A673 (cell line): ENCODE results near the gene KCNG2.

ENCODE experiments used
- CTCF ChIP-seq: fragments of 300-800, 200-600 bp; sonication (generic); conservative IDR thresholded peaks from 2 replicates; pipeline ENCODE4 v1.5.1; 2017; ENCODE audit warnings: low read depth, mild to moderate bottlenecking, antibody characterized with exemption, low read length, moderate library complexity, mixed read lengths
- EZH2 ChIP-seq: fragments of 200-600 bp; sonication (generic); IDR thresholded peaks from 2 replicates; pipeline ENCODE4 v1.6.1; 2017; ENCODE audit warnings: borderline replicate concordance, low read depth, mild to moderate bottlenecking, mixed read lengths, antibody characterized with exemption, low read length; ENCODE audit not compliant: poor library complexity, severe bottlenecking

- TF ChIP-seq EZH2 = no peak
- TF ChIP-seq CTCF = no peak
These were observed 129.2 kb downstream of the KCNG2 start for GRCh38 chr18:79926715-79927606.
